ENCODE data around the gene PPP4R3B. TPM values are rescaled to one million over a fixed set of nuclear protein-coding genes. Genes with fewer than 3 reads are reported as not detected.

Gene PPP4R3B
- total and polyA plus RNA-seq, 2 of the 8 experiments (the other 6 are each of a cell fraction or from before 2014, with no cell fraction given) = 8.5 to 39.1 TPM

DNA sequence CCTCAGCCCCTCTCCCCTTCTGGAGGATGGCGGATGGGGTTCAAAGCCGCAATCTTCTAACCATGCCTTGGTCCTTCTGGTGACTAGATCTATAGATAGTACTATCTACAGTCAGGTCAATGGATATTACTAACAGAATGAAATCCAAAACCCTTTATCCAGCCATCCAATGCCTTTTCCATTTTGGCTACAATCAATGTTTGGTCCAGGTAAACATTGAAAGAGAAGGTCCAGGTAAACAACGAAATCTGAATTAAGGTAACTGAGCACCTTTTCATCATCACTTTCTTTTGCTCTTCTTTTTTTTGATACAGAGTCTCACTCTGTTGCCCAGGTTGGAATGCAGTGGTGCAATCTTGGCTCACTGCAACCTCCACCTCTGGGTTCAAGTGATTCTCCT, 9.7 kb downstream of the PPP4R3B start:
- H3K23ac ChIP-seq (ENCODE audit: insufficient read length) = no peak overlapping the region
- no peaks in the 10 kb centered on the region for H3K4me1 ChIP-seq (replicated peaks in 1 of 4; ENCODE audit: control insufficient read depth in 3 of 4, insufficient read depth in 4 of 4, low read length in 3 of 4)
- no peak overlapping the region for H4K5ac ChIP-seq (ENCODE audit: insufficient read length, low read depth, low read length)
- H2BK15ac ChIP-seq (ENCODE audit: low read length) = no peak overlapping the region
- H3K14ac ChIP-seq (ENCODE audit: insufficient read length) = no peak overlapping the region
- H3K4me3 ChIP-seq (ENCODE audit: extremely low read depth in 1 of 4, insufficient read depth in 2 of 4, low read depth in 3 of 4, low read length in 4 of 4) = no peak overlapping the region
- WGBS, 2 experiments (ENCODE audit: extremely low coverage in 1 of 2, insufficient coverage in 1 of 2, insufficient read length in 1 of 2, insufficient replicate concordance in 2 of 2, low coverage in 1 of 2, low lambda C conversion rate in 2 of 2, missing lambda C conversion rate in 1 of 2) = 91% methylated on average over 3 of the region's 3 CpGs; no CpG with 5 or more reads in 1 of the 2 experiments
- no peaks in the 10 kb centered on the region for H3K23me2 ChIP-seq (ENCODE audit: low read depth, low read length)
- FAIRE-seq (no peak), DNase-seq (ENCODE audit: low read depth in 1 of 2, low spot score in 2 of 2) (no peak)
- H3K9me3 ChIP-seq (ENCODE audit: insufficient read depth in 2 of 2, low read depth in 1 of 2, low read length in 1 of 2) = no peaks in the 10 kb centered on the region
- H2BK20ac ChIP-seq (ENCODE audit: low read length) = no peak overlapping the region
- H3K9ac ChIP-seq (replicated peaks in 1 of 4; ENCODE audit: extremely low read depth in 1 of 4, low read depth in 3 of 4, low read length in 3 of 4) = no peak overlapping the region
- peaks cover 0 to 40% of the 10 kb centered on the region in 2 experiments; a peak in 2 of 4 replicates for H3K79me2 ChIP-seq (ENCODE audit: control insufficient read depth in 1 of 2, insufficient read depth in 2 of 2, low read length in 2 of 2)
- no peak overlapping the region for H3K18ac ChIP-seq (ENCODE audit: extremely low read depth, low read length)
- no peak overlapping the region for H2AFZ ChIP-seq (ENCODE audit: low read length)
- H4K8ac ChIP-seq (ENCODE audit: extremely low read depth, insufficient read depth, low read length) = no peak overlapping the region
- no peak overlapping the region for H3K56ac ChIP-seq (replicated peaks; ENCODE audit: insufficient read length, low read depth, low read length)
- H3K79me1 ChIP-seq (ENCODE audit: low read depth, low read length) = no peaks in the 10 kb centered on the region; the same call in 1 of the 2 replicates
- H3K4ac ChIP-seq (replicated peaks; ENCODE audit: insufficient read length, low read depth, low read length) = no peak overlapping the region
- H3K4me2 ChIP-seq (ENCODE audit: insufficient read depth in 1 of 2, low read depth in 2 of 2, low read length in 2 of 2) = no peak overlapping the region
- H3K36me3 ChIP-seq (ENCODE audit: control insufficient read depth in 2 of 4, insufficient read depth in 4 of 4, low read length in 3 of 4) = peaks cover 0 to 12% (median 5%) of the 10 kb centered on the region in 4 experiments; a peak in 2 of 8 replicates
- H2AK5ac ChIP-seq (ENCODE audit: low read depth, low read length) = no peak overlapping the region
- H2BK5ac ChIP-seq (ENCODE audit: low read depth, low read length) = no peak overlapping the region
- H4K91ac ChIP-seq (replicated peaks; ENCODE audit: insufficient read length, low read length) = no peak overlapping the region
- no peaks in the 10 kb centered on the region for H4K20me1 ChIP-seq (replicated peaks in 1 of 2; ENCODE audit: control insufficient read depth in 1 of 2, insufficient read depth in 2 of 2, low read length in 2 of 2)
- ChIA-PET POLR2A (ENCODE audit: partially characterized antibody) (no interaction called here), CTCF (ENCODE audit: partially characterized antibody) (no interaction called here)
- no peak overlapping the region for H3K27ac ChIP-seq (ENCODE audit: low read depth, low read length)
- no peak overlapping the region for H2BK12ac ChIP-seq (ENCODE audit: low read depth, low read length)
- no peaks in the 10 kb centered on the region for H3K27me3 ChIP-seq (replicated peaks in 1 of 4; ENCODE audit: control insufficient read depth in 3 of 4, extremely low read depth in 1 of 4, insufficient read depth in 3 of 4, low read length in 3 of 4)
- H2BK120ac ChIP-seq (replicated peaks; ENCODE audit: low read depth, low read length) = no peak overlapping the region
- TF ChIP-seq KDM5A (IDR thresholded peaks at IDR 0.05; ENCODE audit: low read length) = no peak
